ENCODE results near the gene HS3ST4.
"Not testable (repeated sequence)": the region's sequence is repeated elsewhere in the genome, so short reads cannot be mapped to it uniquely, and the experiment has no call there.

Gene HS3ST4

GRCh38 chr16:26026709-26027450, 335.1 kb downstream of the HS3ST4 start:
- DNase-seq (ENCODE audit: extremely low spot score) = no peak
- ChIA-PET POLR2A (no interaction called here), CTCF (interaction anchor here (1.5 kb wide), 1 partner anchor 14 kb away, joined by 4 read pairs; no protein-coding TSS in a partner anchor)
- TF ChIP-seq, protein P1, sequence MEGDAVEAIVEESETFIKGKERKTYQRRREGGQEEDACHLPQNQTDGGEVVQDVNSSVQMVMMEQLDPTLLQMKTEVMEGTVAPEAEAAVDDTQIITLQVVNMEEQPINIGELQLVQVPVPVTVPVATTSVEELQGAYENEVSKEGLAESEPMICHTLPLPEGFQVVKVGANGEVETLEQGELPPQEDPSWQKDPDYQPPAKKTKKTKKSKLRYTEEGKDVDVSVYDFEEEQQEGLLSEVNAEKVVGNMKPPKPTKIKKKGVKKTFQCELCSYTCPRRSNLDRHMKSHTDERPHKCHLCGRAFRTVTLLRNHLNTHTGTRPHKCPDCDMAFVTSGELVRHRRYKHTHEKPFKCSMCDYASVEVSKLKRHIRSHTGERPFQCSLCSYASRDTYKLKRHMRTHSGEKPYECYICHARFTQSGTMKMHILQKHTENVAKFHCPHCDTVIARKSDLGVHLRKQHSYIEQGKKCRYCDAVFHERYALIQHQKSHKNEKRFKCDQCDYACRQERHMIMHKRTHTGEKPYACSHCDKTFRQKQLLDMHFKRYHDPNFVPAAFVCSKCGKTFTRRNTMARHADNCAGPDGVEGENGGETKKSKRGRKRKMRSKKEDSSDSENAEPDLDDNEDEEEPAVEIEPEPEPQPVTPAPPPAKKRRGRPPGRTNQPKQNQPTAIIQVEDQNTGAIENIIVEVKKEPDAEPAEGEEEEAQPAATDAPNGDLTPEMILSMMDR (IDR thresholded peaks at IDR 0.05; ENCODE audit: control extremely low read depth, extremely low read depth, low read depth, missing control alignments) = no peak

DNA sequence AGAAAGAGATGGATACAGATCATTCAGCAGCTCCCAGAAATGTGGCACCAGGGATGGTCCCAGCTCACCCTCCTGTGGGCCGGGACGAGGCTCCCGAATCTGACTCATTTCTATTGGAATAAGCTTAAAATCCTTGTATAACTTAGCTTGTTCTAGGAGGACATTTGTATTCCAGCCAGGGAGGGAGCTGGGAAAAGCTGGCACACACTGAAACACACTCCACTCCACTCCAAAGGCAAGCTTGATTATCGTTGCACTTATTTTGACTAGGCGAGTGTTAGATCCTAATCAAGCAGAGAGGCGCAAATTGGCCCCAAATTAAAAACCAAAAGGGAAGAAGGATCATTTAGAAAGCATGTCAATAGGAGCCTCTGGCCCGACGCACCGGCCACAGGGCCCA, 339.5 kb downstream of the HS3ST4 start:
- CTCF ChIA-PET = no interaction called here
- TF ChIP-seq, protein P1 (IDR thresholded peaks at IDR 0.05; ENCODE audit: control extremely low read depth, extremely low read depth, low read depth, missing control alignments) = no peak
- POLR2A ChIA-PET = no interaction called here
- no peak for DNase-seq (ENCODE audit: extremely low spot score)

GRCh38 chr16:26032661-26033060, 340.9 kb downstream of the HS3ST4 start:
- POLR2A ChIA-PET; DNase-seq (ENCODE audit: extremely low spot score); CTCF ChIA-PET: not testable (repeated sequence)

DNA sequence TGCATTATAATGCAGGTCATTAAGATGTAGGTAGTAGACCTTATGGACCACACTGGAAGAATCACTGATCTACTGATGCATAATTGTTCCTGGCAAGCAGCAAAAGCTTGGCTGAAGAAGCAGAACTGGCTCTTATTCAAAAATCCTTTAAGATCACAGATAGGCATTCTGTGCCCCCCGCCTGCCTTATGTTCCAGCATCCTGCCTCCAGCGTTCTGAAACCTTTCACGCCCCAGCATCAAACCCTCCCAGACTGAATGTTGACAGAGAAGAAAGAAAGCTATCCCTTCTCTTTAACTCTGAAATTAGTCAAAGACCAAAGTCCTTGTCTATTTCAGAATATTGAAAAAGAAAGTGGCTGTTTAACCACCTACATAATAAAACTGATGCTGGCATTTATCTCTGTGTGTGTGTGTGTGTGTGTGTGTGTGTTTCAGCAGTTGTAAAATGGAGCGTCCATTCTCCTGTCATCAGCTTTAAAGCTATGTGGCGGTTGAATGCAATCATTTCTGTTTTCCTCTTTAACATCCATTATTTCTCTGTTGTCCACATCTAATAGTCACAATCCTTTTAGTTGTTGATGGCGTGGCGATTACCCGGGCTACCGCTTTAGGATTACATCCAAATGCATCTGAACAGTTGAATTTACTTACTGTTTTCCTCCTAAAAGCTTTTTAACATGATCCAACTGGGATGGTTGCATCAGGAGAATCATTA, 350.4 kb downstream of the HS3ST4 start:
- ChIA-PET POLR2A (no interaction called here), CTCF (interaction anchor here (1.5 kb wide), 1 partner anchor 36 kb away, joined by 3 read pairs; no protein-coding TSS in a partner anchor)
- no peak for DNase-seq (ENCODE audit: extremely low spot score)
- TF ChIP-seq, protein P1 (IDR thresholded peaks at IDR 0.05; ENCODE audit: control extremely low read depth, extremely low read depth, low read depth, missing control alignments) = no peak

DNA sequence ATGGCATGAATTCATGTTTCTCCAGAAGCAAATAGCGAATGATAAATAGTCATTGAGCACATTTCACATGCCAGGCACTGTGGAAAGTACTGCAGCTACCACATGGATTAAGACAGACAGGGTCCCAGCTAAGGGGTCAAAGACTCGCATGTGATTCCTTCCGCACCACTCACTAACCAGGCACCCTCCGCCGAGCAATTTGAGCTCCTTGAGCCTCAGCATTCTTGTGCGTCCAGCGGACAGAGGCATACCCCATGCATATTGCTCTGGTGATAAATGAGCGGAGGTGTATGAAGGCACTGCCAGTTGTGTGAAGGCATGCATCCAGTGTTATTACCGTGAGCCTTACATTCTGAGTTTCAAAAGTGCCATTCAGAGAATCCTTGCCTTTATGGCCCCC, 358.7 kb downstream of the HS3ST4 start:
- no peak for DNase-seq (ENCODE audit: extremely low spot score)
- TF ChIP-seq, protein P1 (IDR thresholded peaks at IDR 0.05; ENCODE audit: control extremely low read depth, extremely low read depth, low read depth, missing control alignments) = no peak
- CTCF ChIA-PET = no interaction called here
- POLR2A ChIA-PET = no interaction called here

GRCh38 chr16:26051063-26051462, 359.3 kb downstream of the HS3ST4 start:
- ChIA-PET POLR2A (no interaction called here), CTCF (no interaction called here)
- TF ChIP-seq, protein P1 (IDR thresholded peaks at IDR 0.05; ENCODE audit: control extremely low read depth, extremely low read depth, low read depth, missing control alignments) = no peak
- no peak for DNase-seq (ENCODE audit: extremely low spot score)

GRCh38 chr16:26053889-26054288, 362.1 kb downstream of the HS3ST4 start:
- TF ChIP-seq, protein P1 (IDR thresholded peaks at IDR 0.05; ENCODE audit: control extremely low read depth, extremely low read depth, low read depth, missing control alignments) = no peak

More at GRCh38 chr16:26053889-26054288, 362.1 kb downstream of the HS3ST4 start:
- DNase-seq (ENCODE audit: extremely low spot score) = no peak
- CTCF ChIA-PET = no interaction called here
- POLR2A ChIA-PET = no interaction called here

Measured in GM10248 (cell line).